Activated CD8-positive, alpha-beta memory T cell treated with anti-CD3 and anti-CD28 coated beads, Interleukin-2, amount 50 U/mL, for 24 hours (primary cell): ENCODE measurements around the gene CKS1B.
A peak's percentile ranks its signal among the peaks of the same experiment; 100 is the strongest.

Experiments used
- DNase-seq: peaks from one replicate; pipeline ENCODE4 v3.0.0-alpha.2; 2020; ENCODE audit errors: extremely low read depth

The CKS1B gene

DNA sequence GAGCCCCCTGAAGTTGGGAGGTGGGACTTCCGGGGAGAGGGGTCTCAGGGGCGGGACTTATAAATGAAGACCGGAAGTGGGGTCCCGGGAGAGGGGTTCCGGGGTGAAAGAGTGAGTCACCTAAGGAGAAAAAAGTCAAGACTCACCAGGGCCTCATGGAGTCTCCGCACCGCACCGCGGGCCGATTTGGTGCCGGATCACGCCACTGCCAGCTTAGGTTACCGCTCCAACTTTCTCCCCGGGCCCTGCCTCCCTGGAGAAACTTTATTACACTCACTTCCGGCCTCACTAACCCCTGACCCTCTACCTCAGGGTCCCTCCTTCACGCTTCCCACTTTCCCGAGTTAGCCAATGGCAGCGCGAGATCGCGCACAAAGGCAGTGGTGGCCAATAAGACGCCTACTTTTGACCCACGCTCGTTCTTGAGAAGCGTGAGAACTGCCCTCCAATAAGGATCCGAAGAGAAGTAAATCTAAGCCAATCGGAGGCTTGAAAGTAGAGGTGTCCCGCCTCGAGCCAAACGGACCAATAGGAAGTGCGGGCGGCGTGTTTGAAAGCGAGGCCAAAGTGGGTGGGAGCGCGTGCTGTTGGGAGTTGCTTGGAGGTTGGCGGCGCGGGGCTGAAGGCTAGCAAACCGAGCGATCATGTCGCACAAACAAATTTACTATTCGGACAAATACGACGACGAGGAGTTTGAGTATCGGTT, at the start of gene CKS1B:
CKS1B (plus strand) TSS at position 580 of the 706 bp plus-strand sequence; CDS start at position 645, 65 bp downstream.
- peak; percentile 89 for DNase-seq

DNA sequence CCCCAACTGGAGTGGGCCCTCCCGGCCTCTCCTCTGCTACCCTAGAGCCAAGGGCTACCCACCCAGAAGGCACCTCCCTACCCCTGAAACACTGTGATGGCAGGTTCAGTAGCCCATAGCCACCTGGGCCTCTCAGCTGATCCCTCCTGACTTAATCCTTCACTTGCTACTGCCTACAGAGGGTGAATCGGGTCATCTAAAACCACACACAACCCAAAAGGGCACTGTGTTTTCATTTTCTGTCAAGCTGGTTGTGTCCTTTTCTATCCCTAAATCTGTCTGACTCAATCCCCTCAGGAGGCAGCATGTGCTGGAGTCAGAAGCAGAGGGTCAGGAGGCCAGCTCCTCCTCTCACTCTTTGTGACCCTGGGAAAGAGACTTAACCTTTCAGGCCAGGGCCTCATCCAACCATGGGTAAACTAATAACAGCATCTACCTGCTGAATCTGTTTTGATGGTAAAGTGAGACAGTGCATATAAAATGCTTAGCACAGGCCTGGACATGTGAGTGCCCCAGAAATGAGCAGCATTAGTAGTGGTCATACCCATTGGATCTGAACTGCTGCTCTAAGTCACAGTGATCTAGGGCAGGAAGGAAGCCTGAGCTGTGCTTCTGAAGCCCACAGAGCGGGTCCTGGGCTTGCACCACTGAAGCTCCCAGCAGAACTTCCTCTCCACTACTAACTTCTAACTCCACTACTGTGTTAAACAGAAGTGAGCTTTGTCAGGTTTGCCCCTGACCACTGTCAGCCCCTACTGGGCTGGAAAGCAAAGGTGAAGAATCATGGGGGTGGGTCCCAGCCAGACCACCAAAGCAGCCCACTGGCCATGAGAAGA, 48.9 kb upstream of the CKS1B start:
- DNase-seq, result no peak

DNA sequence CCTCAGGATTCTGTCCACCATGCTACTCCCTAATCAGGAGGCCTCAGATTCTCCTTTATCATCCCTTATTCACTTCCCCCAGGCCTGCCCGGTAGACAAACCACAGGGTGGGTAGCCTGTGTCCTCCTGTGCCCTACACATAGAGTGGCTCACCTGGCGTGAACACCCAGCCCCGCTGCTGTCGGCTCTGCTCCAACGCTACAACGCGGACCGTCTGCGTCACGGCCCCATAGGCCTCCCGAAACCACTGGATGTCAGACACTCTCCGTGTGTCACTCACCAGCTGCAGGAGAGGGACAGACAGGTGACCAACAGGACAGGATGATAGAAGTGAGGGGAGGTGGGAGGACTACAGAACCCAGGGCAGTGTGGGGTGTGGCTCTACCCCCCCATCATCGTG, 48.3 kb upstream of the CKS1B start:
- DNase-seq, result no peak

DNA sequence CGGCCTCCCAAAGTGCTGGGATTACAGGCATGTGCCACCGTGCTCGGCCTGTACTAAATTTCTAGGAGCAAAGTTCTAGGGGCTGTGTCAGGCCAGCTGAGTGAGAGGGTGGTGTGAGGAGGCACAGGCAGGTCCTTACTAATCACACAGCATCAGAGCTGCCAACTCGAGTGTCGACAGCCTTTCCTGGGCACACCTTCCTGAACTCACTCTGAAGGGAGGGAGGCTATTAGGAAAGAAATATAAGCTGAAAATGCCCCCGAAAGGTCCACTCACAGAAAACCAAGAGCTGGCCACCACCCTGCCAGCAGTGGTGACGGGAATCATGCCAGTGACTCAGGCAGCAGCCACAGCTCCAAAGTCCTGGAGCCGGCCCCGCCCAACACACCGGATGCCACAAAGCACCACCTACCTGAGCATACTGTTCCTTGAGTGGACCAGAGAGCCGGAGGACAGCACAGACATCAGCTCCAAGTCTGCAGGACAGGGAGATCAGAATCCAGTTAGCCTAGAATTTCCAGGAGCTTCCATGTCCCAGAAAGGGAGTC, 42.5 kb upstream of the CKS1B start:
- no peak for DNase-seq

DNA sequence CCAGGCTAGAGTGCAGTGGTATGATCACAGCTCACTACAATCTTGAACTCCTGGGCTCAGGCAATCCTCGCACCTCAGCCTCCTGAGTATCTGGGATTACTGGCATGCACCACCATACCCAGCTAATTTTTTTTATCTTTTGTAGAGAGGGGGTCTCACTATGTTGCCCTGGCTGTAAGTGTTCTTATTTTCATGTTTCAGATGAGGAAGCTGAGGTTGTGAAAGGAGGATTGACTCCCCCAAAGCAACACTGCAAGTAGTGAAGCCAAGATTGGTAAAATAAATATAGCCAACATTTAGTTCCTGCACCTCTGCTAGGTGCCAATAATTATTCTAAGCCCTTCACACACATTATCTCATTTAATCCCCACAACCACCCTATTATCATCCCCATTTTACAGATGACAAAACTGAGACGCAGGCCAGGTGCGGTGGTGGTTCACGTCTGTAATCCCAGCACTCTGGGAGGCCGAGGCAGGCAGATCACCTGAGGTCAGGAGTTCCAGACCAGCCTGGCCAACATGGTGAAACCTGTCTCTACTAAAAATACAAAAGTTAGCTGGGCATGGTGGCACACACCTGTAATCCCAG, 40.0 kb upstream of the CKS1B start:
- no peak for DNase-seq

DNA sequence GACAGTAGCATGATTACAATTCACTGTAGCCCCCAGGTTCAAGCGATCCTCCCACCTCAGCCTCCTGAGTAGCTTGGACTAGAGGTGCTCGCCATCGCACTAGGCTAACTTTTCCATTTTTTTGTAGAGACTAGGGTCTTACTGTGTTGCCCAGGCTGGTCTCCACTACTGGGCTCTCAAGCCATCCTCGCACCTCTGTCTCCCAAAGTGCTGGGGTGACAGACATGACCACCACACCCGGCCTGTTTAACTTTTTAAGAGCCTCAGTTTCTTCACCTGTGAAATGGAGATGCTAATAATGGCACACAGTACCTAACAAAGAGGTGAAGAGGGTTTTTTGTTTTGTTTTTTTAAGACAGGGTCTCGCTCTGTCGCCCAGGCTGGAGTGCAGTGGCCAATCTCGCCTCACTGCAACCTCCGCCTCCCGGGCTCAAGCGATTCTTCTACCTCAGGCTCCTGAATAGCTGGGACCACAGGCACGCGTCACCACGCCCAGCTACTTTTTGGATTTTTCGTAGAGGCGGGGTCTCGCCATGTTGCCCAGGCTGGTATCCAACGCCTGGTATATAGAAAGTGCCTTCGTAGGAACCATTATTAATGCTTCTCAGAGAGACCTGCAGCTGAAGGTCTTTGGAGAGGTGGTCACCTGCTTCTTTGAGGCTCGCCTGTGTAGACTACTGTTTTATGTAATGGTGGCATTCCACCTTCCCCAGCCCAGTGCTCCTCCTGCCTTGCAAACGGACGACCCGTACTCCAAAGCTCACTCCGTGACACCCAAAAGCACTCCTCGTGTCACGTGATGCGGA, 38.5 kb upstream of the CKS1B start:
- DNase-seq, result no peak

DNA sequence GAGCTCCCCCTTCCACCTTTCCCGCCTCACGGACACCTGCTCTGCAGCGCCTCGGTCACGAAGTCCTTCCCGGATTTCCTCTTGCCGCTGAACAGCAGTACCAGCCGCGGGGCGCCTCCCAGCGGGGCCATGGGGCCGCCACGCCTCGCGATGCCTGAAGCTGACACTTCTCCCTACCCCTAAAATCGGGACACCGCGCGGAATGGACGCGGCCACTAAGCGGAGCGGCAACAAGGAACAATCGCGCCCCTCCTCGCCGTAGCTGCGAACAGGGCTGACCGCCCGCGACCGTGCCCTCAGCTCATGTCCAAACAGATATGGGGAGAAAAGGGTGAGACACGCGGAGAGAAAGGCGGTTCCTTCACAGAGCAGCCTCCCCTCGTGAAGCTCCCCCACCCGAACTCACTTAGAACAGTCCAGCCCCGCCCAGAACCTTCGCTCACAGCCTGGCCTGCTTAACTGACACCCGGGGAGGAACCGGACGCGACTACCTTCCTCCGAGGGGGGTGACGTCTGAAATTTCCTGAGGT, 37.9 kb upstream of the CKS1B start, which contains the start of gene PMVK:
PMVK (minus strand) TSS at position 165 of the 530 bp plus-strand sequence; CDS start at position 131, 34 bp downstream.
- DNase-seq, result peak; percentile 93

DNA sequence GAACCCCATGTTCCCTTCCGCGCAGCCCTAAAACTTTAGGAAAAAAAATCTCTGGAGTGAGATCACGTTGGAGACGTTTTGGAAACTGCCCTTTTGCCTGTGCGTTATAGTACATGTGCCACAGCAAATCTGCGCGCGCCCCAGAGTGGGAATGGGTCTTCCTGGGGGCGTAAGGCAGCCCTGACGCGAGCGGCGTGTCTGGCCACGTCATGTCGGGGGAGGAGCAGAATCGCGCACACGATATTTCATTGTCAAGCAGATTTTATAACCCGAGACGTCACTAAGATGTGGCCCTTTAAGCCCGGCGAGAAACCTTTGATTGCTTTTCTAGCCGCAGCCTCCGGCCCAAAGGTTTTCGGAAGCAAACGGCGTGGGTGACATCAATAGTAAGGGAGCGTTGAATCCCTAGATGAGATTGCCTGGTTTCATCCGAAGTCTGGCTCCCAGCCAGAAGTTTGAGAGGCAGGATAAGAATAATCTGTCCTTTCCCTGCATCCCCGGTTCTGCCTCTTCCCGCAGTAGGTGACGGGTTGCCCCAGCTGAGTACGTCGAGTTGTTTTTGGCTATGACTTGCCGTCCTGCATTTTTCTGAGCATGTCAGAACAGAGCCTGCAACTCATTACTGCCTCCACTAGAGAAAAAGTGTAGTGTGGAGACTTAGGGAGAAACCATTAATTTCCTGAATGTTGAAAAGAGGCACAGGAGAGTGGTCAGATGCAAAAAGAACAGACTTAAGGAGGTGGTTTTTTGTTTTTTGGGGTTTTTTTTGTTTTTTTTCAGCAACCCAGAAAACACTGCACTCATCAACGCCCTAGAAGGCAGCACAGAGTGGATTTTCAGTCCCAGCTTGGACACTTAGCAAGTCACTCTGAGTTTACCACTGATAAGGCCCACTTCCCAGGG, 37.1 kb upstream of the CKS1B start:
- DNase-seq, result peak; percentile 71

DNA sequence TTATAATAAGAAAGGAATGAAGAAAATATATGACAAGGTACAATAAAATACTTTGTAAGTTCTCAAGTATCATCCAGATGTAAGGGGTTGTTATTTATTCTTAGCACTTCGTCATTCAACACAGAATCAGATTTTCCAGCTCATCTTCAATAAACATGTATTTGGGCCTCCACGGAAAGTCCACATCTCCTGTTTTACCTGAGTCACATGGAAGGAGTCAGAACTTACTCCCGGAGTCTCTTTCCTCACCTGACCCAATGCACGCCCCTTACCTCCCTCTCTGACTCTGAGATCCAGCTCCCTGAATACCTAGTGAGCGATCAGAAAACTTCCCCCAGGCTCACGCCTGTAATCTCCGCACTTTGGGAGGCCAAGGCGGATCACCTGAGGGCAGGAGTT, 36.5 kb upstream of the CKS1B start:
- no peak for DNase-seq

DNA sequence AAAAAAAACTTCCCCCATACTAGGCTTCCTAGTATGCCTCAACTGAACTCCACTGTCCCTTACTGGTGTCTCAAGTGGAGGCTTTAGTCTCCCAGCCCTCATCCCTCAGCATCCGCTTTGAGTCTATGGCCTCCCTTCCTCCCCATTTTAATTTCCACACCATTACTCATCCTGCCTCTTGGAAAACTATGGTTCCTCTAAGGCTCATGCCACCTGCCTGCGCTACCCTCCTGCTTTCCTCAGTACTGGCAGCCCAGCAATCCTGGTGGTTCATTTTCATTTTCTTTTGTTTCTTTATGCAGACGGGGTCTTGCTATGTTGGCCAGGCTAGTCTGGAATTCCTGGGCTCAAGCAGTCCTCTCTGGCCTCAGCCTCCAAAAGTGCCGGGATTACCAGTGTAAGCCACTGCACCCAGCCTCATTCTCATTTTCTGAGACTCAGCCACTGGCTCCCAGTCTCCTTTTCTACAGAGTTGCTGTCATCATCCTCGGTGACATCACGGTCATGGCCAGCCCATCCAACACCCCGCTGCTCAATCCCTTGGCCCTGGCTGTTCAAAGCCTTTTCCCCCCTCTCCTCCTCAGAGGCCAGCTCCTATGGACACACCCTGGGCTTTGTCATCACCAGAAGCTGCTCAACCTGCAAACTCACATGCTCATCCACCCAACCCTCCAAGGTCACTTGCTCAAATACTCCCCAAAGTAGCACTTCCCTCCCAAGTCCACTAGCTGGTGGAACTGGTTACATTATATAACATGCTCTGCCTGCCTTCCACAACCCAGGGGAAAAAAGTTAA, 35.7 kb upstream of the CKS1B start:
- no peak for DNase-seq

DNA sequence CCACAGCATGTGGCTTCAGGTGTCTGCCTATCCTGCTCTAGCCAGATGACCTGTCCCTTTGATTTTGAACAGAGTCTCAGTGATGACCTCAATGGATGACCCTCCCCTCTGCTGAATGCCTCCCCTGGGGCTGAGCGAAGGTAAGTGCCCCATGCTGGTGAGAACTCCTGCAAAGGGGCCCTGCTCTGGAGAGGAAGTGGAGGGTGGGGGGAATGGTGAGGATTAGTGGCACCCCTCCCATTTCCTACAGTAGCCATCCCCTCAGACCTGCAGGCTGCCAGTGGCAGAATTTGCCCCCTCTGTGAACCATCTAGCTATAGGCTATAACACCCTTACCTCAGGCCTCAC, 34.3 kb upstream of the CKS1B start:
- DNase-seq, result no peak

DNA sequence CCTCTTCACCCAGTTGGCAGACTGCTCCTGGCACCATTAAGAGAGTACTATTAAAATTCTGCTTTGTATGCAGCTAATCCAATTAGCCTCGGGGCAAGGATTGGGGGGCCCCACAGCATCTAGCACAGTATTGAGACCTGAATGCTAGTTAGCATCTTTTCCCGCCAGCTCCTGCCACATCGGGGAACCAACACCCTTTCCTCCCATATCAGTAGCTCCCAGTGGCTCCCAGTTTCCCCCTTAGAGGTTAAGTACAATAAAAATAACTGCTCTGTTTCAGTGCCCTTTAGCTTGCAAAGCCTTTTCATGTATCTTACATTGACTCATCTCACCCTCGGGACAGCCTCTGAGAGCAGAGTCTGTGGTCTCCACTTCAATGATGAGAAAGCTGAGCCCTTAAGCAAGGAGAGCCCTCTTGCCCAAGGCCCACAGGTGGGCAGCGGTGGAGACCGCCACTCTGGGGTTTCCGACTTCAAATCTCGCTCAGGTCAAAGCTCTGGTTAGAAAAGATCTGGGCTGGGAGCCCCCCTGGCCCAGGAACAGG, 33.8 kb upstream of the CKS1B start:
- DNase-seq, result no peak

DNA sequence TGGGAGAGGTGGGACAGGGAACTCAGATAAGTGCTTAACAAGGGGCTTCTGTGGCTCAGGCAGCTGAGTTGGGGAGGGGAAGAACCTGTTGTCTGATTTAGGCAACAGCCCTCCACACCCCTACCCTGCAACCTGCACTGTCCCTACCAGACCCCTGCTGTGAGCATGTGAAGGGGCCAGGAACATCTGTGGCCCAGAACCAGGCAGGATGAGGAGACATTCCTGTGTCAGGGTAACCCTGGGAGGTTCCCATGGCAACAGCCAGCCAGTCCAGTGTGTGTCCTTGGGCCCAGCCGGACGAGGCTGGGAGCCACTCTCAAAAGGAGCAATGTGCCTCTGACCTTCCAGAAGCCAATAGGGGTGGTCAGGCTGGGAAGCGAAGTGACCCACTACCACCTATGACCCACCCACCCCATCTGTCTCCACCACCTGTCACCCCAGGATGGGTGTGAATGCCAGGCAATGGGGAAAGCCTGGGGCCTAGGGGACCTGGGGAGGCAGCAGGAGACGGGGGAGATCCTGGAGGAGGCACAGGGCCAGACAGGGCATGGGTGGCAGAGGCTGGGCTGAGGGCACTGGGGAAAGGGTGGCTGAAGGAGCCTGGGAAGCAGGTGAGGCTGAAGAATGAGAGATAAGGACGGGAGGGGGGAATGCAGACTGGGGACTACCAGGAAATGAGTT, 33.0 kb upstream of the CKS1B start:
- no peak for DNase-seq

DNA sequence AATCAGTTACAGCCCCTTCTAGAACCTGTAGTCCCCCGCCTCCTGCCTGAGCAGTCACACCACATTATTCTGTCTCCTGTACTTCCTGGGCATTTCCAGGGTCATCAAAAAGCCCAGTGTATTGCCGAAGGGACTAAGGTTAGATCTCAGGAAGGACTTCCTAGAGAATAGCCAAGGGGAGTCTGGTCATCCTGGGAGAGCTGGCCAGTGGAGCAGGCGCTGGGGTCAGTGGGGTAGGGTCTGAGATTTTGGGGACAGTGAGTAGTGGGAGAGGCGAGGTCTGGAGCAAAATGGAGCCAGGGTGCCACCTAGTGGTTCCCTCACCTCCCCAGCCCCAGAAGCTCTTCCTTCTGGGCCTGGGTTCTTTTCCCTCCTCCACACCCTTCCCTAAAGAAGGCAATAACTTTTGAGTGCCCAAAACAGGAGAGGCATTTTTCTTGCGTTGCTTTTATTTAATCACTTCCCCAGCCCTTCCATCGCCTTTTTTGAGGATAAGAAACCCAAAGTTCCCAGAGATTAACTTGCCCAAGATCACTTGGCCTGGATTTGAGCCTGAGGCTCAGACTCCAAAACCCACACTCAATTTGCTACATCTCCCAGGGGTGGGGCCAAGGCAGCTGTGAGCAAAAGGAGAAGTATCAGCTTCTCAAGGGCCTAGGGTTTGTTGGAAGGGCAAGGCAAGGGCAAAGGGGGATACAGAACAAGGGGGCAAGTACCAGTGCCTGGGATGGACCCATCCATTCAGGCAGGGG, 30.7 kb upstream of the CKS1B start:
- DNase-seq, result no peak

DNA sequence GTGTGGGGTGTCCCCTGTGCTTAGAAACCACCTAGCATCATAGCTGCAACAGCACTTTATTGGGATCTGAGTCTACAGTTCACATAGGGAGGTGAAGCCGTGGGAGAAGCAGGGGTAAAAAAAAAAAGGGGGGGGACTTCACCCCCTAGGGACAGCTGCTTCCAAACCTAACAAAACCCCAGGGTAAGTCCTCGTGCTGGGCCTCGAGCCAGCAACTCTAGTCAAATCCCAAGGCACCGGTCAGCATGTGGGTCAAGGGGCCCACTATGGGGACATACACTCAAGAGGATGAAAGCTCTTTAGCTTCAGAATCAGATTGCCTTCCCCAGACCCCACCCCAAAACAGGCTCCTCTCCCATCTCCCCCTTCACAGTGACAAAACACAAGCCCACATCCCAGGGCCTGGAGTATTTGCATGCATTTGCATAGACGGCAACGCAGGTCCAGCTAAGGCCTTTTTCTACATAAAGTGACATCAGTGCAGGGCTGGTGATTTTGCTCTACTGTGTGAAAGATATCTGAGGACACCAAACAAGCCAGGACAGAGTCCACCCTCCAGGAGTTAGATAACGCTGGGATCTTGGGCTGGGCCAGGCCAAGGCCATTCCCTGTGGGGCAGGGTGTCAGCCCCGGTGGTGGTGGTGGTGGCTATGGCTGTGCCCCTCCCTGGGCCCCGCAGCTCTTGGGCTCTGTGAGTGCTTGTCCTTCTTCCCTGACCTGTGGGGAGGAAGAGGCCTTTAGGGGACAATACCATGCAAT, 29.9 kb upstream of the CKS1B start:
- no peak for DNase-seq

DNA sequence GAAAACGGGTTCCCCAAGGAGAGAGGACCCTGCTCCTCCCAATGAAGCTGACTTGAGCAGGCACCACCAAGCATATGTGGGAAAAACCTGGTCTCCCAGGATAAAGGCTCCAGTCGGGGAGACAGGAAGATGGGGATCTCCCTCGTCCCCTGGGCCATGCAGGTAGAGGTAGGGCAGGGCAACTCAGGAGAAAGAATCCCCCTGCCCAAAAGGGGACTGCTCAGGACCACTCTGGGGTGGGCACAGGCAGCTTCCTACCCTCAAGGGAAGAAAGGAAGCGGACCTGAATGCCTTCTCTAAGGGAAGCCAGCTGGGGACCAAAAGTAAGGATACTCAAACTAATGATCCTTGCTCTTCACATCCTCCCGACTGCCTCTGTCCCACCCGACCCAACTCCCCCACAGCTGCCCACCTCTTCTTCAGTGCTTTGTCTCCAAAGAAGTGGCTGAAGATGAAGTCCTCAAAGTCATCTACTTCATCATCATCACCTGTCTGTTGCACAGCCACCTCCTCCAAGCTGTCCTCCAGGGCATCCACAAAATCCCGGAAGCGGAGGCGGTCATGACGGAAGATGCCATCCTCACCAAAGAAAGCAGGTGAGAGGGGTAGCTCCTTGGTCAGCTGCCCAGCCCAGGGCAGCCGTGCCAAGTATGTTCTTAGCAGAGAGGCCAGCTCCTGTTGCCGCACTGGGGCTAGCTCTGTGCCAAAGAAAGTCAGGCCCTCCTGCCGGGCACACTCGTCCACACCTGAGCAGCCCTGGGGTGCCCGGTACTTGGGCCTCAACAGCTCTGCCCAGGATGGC, 29.1 kb upstream of the CKS1B start:
- no peak for DNase-seq
